GM21447 (cell line): ENCODE data around the gene ALPP.
"Not testable (repeated sequence)": the region's sequence is repeated elsewhere in the genome, so short reads cannot be mapped to it uniquely, and the experiment has no call there.

ENCODE experiments used
- ATAC-seq: cut with Tn5 transposase; IDR thresholded peaks from one replicate; pipeline ENCODE4 v1.9.1; 2021; ENCODE audit not compliant: unreplicated experiment

ALPP gene

GRCh38 chr2:232400256-232401015 is 21.9 kb downstream of the ALPP start:
- ATAC-seq, result no peak

- ATAC-seq, result no peak
Measured at GRCh38 chr2:232402518-232402917, 24.0 kb downstream of the ALPP start.

DNA sequence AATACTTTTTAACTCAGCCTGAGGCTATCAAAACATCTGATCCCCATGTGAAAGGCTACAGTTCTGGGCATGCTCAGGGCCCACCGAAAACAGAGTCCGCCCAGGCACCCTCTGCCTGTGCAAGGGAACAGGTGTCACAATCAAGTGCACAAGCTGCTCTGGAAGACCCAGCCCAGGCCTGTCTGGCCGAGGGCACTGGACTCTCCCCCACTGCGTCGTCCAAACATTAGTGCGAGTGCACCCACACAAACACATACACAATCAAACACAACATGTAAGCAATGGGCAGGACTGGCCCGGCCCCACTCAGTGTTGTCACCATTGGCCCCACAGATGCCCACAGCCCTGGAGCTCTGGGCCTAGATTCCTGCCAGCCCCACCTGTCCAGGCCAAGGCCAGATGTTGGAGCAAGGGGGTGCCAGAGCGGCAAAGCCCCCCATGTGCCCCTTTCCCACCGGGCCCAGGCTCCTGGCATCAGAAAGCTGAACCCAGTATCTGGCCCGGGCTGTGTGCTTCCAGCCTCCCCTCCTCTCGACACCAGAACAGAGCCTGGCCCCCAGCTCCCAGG is 27.5 kb downstream of the ALPP start:
- ATAC-seq, result no peak

DNA sequence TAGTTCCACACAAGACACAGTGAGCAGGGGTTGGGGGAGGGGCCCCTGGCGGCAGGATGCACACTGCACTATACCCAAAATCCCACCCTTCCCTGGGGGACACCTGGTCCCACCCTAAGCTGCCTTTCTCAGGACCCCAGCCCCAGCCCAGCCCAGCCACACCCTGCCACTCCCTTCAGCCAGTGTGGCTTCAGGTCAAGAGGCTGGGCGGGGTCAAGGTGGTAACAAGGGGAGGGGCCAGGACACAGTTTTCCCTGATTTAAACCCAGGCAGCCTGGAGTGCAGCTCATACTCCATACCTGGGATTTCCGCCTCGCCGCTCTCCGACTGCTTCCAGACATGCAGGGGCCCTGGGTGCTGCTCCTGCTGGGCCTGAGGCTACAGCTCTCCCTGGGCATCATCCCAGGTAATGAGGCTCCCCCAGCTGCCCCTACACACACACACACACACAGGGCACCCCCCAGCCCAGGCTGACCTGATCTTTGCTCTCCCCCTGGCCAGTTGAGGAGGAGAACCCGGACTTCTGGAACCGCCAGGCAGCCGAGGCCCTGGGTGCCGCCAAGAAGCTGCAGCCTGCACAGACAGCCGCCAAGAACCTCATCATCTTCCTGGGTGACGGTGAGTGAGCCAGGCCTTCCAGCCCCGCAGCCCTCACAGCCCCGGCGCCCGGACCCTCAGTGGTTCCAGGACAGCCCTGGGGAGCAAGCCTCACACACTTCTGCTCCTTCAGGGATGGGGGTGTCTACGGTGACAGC is 28.2 kb downstream of the ALPP start, which contains the start of gene ALPG:
Gene ALPG (plus strand): TSS at position 289 of the 755 bp plus-strand sequence. CDS start 51 bp downstream, at position 340.
- ATAC-seq, result no peak

- not testable (repeated sequence) for ATAC-seq
Measured at GRCh38 chr2:232407428-232408150, 29.0 kb downstream of the ALPP start.

DNA sequence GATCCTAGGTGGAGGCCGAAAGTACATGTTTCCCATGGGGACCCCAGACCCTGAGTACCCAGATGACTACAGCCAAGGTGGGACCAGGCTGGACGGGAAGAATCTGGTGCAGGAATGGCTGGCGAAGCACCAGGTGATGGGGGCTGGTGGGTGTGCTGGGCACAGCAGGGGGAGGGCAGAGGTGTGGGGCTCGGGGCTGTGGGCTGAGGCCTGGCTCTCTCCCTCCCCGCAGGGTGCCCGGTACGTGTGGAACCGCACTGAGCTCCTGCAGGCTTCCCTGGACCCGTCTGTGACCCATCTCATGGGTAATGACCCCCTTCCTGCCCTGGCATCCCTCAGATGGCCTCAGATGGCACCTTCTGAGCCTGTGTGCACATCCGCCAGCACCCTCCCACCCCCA is 29.7 kb downstream of the ALPP start:
- not testable (repeated sequence) for ATAC-seq

DNA sequence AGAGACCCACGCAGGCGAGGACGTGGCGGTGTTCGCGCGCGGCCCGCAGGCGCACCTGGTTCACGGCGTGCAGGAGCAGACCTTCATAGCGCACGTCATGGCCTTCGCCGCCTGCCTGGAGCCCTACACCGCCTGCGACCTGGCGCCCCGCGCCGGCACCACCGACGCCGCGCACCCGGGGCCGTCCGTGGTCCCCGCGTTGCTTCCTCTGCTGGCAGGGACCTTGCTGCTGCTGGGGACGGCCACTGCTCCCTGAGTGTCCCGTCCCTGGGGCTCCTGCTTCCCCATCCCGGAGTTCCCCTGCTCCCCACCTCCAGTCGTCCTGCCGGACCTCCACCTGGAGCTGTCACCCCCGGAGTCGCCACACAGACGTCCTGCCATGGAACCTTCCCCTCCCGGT is 31.1 kb downstream of the ALPP start:
- not testable (repeated sequence) for ATAC-seq

GRCh38 chr2:232410238-232410900 is 31.8 kb downstream of the ALPP start:
- ATAC-seq, result no peak

GRCh38 chr2:232411901-232412629 is 33.5 kb downstream of the ALPP start:
- no peak for ATAC-seq

DNA sequence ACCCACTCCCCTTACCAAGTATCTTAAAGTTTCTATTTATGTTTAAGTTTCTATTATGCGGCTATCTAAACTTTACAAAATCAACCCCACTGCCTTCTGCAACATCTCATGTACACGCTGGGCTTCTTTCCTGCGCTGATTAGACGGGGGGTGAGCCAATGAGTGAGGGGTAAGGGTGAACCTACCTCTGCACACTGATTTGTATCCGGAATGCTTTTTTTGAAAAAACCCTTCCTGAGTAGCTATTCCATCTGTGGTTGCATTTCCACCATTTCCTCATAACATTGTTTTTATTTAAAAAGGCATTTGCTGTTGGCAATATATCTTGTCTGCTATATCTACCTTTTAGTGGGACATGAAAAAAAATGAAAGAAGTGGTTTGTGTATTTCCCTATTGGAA is 34.4 kb downstream of the ALPP start:
- no peak for ATAC-seq

- no peak for ATAC-seq
Measured at GRCh38 chr2:232415138-232415690, 36.7 kb downstream of the ALPP start.

DNA sequence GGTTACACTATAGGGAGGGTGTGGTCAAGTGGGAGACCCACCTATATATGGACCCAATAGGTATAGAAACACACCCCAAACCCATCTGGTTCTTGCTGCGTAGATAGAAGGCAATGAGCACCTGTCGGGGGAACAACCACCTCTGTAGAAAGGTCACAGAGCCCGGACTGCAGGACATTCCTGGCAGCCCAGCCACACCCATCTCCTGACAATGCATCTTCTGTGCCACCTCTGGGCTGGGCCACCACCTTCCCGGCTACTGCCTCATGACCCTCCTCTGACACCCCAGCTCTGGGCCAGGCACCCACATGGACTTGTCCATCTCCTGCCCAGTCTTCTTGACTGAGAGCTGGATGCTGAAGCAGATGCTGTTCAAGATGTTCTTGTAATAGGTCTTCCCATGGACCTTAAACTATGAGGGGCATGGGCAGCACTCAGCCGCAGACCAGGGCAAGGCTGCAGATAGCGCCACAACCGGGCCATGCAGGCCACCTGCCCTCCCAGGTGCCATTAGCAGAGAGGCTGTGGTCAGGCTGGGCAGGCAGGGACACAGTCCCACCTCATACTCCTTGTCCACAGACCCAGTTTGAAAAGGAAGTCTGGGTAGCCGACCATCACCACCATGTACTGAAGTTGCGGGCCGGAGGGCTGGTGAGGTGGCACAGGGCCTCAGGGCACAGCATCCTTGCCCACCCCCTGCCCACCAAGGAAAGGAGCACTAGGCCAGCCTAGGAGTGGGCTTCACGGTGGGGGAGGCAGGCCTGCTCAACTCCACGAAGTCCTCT is 37.4 kb downstream of the ALPP start:
- no peak for ATAC-seq

DNA sequence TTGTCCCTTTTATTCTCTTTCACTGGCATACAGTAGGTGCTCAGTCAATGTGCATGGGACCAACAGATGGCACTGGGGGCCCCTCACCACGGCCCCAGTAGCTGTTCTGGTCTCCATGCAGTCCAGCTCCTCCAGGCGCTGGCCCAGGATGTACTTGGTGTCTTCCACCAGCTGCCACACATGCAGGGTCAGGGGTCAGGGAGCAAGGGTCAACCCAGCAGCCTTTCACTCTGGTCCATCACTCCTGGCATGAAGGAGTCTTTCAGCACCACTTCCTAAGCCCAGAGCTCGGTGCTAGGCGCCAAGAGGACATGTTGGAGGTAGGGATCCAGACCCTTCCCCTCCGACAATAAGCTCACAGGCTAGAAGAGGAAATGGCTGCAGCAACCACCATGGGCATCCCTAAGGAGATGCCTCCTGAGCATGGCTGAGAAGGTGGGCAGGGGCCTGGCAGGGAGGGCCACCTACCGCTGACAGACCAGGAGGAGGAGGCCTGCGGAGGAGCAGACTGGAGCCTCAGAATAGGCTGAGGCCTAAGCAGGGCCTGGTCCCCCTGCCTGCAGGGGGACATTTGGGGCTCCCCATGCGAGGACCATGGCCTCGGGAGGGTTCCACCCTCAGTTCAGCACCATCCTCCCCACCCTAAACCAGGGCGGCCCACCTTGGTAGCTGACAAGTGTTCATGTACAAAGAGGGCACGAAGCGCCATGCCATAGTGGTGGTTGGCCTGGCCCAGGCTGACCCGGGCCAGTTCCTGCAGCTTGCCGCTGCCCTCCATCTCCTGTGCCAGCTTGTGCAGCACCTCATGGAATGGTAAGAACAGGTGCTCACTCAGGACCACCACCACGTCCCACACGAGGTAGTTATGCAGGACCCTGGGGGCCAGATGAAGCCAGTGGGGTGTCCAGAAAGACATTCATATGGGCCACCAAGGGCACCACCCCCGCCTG is 38.2 kb downstream of the ALPP start:
- ATAC-seq, result no peak

GRCh38 chr2:232417489-232417888 is 38.9 kb downstream of the ALPP start:
- ATAC-seq, result no peak

- ATAC-seq, result no peak
Measured at GRCh38 chr2:232418056-232418455, 39.5 kb downstream of the ALPP start.

DNA sequence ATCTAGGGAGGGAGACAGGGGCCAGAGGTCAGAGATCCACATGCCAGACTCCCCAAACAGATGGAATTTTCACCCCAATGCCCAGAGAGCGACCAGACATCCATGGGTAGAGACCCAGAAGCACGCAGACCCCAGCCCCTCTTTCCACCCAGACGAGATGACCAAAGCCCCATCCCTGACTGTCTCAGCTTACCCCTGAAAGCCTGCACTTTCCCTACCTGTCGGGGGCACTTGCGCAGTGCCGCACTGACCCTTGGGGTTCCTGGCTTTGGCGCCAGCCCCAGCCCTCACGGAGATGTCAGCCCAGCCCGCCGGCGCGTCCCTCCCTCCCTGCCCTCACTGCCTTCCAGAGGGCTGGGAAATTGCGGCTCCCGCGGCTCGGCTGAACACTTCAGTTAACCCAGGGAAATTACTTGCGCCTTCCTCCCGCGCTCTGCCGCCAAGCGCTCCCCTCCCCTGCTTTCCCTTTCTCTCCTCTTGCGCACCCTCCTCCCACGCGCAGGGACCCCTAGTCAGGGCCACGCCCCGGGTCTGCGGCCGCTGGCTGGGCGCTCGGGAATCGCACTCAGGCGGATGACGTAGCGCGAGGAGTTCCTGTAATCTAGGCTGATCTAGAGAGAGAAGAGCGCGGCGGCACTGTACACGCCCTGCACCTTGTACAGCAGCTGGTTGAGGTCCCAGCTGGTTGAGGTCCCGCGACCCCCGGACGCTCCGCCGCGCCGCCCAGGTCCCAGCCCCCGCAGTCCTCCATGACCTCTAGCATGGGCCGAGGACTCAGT is 40.1 kb downstream of the ALPP start:
- ATAC-seq, result no peak
